Ishikawa (cell line): Measurements from ENCODE around the gene ZNF423.

Source experiments
- CEBPB ChIP-seq: IDR thresholded peaks from 2 replicates; pipeline ENCODE4 v1.6.1; 2012
- CREB1 ChIP-seq: IDR thresholded peaks from 2 replicates; pipeline ENCODE4 v1.6.1; 2012; ENCODE audit warnings: low read depth
- EGR1 ChIP-seq: IDR thresholded peaks from 2 replicates; pipeline ENCODE4 v1.6.1; 2012
- EP300 ChIP-seq: IDR thresholded peaks from 2 replicates; pipeline ENCODE4 v1.6.1; 2012; ENCODE audit warnings: borderline replicate concordance
- FOXM1 ChIP-seq: IDR thresholded peaks from 2 replicates; pipeline ENCODE4 v1.6.1; 2012; ENCODE audit warnings: low read depth, borderline replicate concordance
- NFIC ChIP-seq: IDR thresholded peaks from 2 replicates; pipeline ENCODE4 v1.6.1; 2012
- RAD21 ChIP-seq: IDR thresholded peaks from 2 replicates; pipeline ENCODE4 v1.6.1; 2012; ENCODE audit warnings: low read depth
- TAF1 ChIP-seq: IDR thresholded peaks from 2 replicates; pipeline ENCODE4 v1.6.1; 2012; ENCODE audit warnings: low read depth, mild to moderate bottlenecking
- TCF12 ChIP-seq: IDR thresholded peaks from 2 replicates; pipeline ENCODE4 v1.6.1; 2012; ENCODE audit warnings: low read depth
- TEAD4 ChIP-seq: IDR thresholded peaks from 2 replicates; pipeline ENCODE4 v1.6.1; 2012
- YY1 ChIP-seq: IDR thresholded peaks from 2 replicates; pipeline ENCODE4 v1.6.1; 2012; ENCODE audit warnings: low read depth
- ZBTB7A ChIP-seq: IDR thresholded peaks from 2 replicates; pipeline ENCODE4 v1.6.1; 2012; ENCODE audit warnings: low read depth
- TF ChIP-seq, protein P1 (sequence below): IDR thresholded peaks from 2 replicates; pipeline ENCODE4 v1.6.1; 2012
- TF ChIP-seq, protein P2 (sequence below): IDR thresholded peaks from 2 replicates; pipeline ENCODE4 v1.6.1; 2012
- TF ChIP-seq, protein P3 (sequence below): IDR thresholded peaks from 2 replicates; pipeline ENCODE4 v1.6.1; 2012; ENCODE audit warnings: low read depth, mild to moderate bottlenecking

ZNF423 gene

DNA sequence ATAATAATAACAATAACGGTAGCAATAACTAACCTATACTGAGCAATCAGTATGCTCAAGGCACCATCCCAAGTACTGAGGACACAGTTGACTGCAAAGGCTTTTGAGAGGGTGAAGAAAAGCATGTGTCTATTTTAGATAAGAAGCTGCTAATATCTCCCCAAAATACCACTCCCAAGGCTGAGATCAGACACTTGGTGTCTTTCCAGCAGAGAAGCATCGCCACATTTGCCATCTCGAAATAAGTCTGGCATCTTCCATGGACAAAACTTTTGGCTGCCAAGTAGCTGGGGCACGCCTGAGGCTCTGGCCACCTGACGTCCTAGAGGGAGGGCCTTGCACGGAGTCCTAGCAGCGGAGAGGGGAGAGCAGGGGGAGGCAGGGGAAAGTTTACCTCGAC lies 39.0 kb downstream of the ZNF423 start:
- TF ChIP-seq CREB1 (no peak), TCF12 (no peak), ZBTB7A (no peak), NFIC (no peak), TAF1 (no peak), EP300 (no peak), RAD21 (no peak), YY1 (no peak), CEBPB (no peak), TEAD4 (no peak), EGR1 (no peak)
- TF ChIP-seq, protein P1, sequence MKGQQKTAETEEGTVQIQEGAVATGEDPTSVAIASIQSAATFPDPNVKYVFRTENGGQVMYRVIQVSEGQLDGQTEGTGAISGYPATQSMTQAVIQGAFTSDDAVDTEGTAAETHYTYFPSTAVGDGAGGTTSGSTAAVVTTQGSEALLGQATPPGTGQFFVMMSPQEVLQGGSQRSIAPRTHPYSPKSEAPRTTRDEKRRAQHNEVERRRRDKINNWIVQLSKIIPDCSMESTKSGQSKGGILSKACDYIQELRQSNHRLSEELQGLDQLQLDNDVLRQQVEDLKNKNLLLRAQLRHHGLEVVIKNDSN: no peak
- TF ChIP-seq, protein P2, sequence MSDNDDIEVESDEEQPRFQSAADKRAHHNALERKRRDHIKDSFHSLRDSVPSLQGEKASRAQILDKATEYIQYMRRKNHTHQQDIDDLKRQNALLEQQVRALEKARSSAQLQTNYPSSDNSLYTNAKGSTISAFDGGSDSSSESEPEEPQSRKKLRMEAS: no peak
- TF ChIP-seq, protein P3, sequence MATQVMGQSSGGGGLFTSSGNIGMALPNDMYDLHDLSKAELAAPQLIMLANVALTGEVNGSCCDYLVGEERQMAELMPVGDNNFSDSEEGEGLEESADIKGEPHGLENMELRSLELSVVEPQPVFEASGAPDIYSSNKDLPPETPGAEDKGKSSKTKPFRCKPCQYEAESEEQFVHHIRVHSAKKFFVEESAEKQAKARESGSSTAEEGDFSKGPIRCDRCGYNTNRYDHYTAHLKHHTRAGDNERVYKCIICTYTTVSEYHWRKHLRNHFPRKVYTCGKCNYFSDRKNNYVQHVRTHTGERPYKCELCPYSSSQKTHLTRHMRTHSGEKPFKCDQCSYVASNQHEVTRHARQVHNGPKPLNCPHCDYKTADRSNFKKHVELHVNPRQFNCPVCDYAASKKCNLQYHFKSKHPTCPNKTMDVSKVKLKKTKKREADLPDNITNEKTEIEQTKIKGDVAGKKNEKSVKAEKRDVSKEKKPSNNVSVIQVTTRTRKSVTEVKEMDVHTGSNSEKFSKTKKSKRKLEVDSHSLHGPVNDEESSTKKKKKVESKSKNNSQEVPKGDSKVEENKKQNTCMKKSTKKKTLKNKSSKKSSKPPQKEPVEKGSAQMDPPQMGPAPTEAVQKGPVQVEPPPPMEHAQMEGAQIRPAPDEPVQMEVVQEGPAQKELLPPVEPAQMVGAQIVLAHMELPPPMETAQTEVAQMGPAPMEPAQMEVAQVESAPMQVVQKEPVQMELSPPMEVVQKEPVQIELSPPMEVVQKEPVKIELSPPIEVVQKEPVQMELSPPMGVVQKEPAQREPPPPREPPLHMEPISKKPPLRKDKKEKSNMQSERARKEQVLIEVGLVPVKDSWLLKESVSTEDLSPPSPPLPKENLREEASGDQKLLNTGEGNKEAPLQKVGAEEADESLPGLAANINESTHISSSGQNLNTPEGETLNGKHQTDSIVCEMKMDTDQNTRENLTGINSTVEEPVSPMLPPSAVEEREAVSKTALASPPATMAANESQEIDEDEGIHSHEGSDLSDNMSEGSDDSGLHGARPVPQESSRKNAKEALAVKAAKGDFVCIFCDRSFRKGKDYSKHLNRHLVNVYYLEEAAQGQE: no peak

DNA sequence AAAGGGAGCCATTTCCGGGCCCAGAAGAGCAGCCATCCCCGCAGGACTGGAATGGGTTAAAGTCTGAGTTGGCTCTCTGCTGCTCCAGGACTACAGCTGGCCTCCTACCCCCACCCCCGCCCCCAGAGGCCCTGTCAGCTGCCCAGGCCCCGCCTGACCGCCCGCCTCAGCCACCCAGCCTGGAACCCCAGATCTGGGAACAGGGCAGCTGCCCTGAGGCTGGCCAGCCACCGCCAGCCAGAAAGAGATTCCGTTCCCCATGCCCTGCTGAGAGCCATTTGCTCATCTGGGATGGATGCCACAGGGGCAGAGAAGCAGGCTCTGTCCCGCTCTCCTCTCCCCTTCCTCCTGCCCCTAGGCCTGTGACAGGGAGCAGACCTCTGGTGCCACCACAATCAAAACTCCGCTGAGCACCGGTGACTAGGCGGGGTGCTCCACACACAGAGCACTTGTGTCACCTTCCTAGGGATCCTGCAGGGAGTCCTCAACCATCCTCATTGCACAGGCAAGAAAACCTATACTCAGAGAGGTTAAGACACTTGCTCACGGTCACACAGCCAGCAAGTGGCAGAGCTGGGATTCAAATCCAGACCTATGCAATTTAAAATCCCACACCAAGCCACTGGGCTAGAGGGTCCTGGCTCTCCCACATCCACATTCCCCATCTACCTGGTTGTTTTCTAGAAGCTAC lies 44.1 kb downstream of the ZNF423 start:
- no peak for TF ChIP-seq RAD21
- TF ChIP-seq CEBPB: no peak
- TF ChIP-seq EP300: no peak
- TF ChIP-seq, protein P2: no peak
- no peak for TF ChIP-seq YY1
- no peak for TF ChIP-seq TCF12
- no peak for TF ChIP-seq ZBTB7A
- TF ChIP-seq, protein P1: no peak
- TF ChIP-seq TAF1: no peak
- no peak for TF ChIP-seq NFIC
- TF ChIP-seq CREB1: no peak
- TF ChIP-seq EGR1: no peak
- TF ChIP-seq, protein P3: no peak

DNA sequence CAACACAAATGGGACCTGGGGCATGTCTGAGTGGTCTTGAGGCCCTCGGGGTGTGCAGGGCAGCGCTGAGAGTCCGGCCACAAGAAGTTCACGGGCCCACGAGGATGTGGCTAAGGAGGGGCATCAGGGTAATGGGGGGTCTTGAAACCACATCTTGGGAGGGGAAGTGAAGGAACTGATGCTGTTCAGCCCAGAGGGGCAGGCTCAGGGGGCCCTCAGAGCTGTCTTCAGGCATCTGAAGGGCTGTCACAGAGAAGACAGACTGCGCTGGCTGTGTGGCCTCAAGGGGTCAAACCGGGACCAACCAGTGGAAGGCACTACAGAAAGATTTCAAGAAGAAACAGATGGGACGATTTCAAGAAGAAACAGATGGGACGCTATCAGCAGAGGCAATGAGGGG lies 45.1 kb downstream of the ZNF423 start:
- TF ChIP-seq EGR1 (no peak), RAD21 (no peak), NFIC (no peak), CREB1 (no peak), TAF1 (no peak), ZBTB7A (no peak), FOXM1 (no peak), YY1 (no peak), CEBPB (no peak), TEAD4 (no peak), EP300 (no peak), TCF12 (no peak)
- TF ChIP-seq, protein P1: no peak
- TF ChIP-seq, protein P3: no peak
- TF ChIP-seq, protein P2: no peak
